Measurements from ENCODE around the gene SYNGR2. TPM values are rescaled to one million over a fixed set of nuclear protein-coding genes. Genes with fewer than 3 reads are reported as not detected.

The SYNGR2 gene
- total and polyA plus RNA-seq, 9 of the 15 experiments (the other 6 are each of a cell fraction or from before 2014, with no cell fraction given) = 1.4 to 173 (median 87.8) TPM

DNA sequence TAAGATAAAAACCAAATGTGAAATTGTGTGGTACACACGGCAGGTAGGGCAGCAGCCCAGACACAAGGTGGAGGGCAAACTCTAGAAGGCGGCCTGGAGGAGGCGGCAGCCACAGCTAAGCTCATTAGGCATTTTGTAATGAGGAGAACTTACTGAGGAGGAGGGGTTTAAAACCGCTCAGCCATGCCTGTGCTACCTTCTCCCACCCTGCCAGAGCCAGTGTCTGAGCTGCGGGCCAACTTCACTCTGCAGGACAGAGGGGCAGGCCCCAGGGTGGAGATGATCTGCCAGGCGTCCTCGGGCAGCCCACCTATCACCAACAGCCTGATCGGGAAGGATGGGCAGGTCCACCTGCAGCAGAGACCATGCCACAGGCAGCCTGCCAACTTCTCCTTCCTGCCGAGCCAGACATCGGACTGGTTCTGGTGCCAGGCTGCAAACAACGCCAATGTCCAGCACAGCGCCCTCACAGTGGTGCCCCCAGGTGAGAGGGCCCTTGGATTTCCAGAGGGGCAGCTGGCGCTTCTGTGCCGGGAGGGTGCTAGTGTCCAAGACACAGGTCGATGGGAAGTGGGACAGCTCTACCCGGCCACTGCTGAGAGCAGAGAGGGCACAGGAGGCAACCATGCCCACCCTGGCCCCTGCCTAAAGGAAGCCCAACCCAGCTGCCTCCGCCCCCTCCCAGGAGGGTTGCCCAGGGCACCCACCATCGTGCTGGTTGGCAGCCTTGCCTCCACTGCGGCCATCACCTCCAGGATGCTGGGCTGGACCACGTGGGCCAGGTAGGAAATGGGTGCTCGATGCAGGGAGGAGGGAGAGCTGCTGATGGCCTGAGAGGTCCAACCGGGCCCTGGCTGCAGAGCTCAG, 4.3 kb upstream of the SYNGR2 start:
- ATAC-seq = no peak
- ChIA-PET CTCF (ENCODE audit: low intra/inter-chr PET ratio) (no interaction called here), POLR2A (interaction anchor here (1.2 kb wide), 1 partner anchor 29 kb away, joined by 3 read pairs; no protein-coding TSS in a partner anchor)
- H3K4me1 ChIP-seq (replicated peaks in 1 of 2; ENCODE audit: control insufficient read depth in 2 of 2, insufficient read depth in 2 of 2, low read length in 2 of 2) = peaks cover 21 to 56% of the 10 kb centered on the region in 2 experiments; a peak in 4 of 5 replicates
- no peak for FAIRE-seq
- H3K27me3 ChIP-seq (ENCODE audit: control insufficient read depth in 2 of 2, insufficient read depth in 2 of 2, low read length in 2 of 2) = no peaks in the 10 kb centered on the region
- TF ChIP-seq HDAC6 (IDR thresholded peaks at IDR 0.05; ENCODE audit: low read depth, low read length) = no peak
- no peak for TF ChIP-seq COPS2 (conservative IDR thresholded peaks at IDR 0.05)
- peak; percentile 92 for TF ChIP-seq ZNF263 (CRISPR knock-in tag; IDR thresholded peaks at IDR 0.05; ENCODE audit: borderline replicate concordance)
- TF ChIP-seq, protein P1, sequence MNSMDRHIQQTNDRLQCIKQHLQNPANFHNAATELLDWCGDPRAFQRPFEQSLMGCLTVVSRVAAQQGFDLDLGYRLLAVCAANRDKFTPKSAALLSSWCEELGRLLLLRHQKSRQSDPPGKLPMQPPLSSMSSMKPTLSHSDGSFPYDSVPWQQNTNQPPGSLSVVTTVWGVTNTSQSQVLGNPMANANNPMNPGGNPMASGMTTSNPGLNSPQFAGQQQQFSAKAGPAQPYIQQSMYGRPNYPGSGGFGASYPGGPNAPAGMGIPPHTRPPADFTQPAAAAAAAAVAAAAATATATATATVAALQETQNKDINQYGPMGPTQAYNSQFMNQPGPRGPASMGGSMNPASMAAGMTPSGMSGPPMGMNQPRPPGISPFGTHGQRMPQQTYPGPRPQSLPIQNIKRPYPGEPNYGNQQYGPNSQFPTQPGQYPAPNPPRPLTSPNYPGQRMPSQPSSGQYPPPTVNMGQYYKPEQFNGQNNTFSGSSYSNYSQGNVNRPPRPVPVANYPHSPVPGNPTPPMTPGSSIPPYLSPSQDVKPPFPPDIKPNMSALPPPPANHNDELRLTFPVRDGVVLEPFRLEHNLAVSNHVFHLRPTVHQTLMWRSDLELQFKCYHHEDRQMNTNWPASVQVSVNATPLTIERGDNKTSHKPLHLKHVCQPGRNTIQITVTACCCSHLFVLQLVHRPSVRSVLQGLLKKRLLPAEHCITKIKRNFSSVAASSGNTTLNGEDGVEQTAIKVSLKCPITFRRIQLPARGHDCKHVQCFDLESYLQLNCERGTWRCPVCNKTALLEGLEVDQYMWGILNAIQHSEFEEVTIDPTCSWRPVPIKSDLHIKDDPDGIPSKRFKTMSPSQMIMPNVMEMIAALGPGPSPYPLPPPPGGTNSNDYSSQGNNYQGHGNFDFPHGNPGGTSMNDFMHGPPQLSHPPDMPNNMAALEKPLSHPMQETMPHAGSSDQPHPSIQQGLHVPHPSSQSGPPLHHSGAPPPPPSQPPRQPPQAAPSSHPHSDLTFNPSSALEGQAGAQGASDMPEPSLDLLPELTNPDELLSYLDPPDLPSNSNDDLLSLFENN (IDR thresholded peaks at IDR 0.05; ENCODE audit: low read depth in 2 of 2, low read length in 2 of 2) = no peak
- no peak for TF ChIP-seq ESRRA (IDR thresholded peaks at IDR 0.05; ENCODE audit: borderline replicate concordance, low read depth)
- 0 out of 2 replicates have a peak, but pooled peaks have one; percentile 35 for TF ChIP-seq POLR2G (IDR thresholded peaks at IDR 0.05; ENCODE audit: low read depth, low read length)
- TF ChIP-seq HIVEP1 (CRISPR knock-in tag; IDR thresholded peaks at IDR 0.05) = no peak
- TF ChIP-seq BDP1 (IDR thresholded peaks at IDR 0.05; ENCODE audit: insufficient read depth, insufficient read length) = no peak
- TF ChIP-seq FIP1L1 (IDR thresholded peaks at IDR 0.05; ENCODE audit: low read depth, low read length, poor library complexity, severe bottlenecking) = no peak
- TF ChIP-seq SAFB (IDR thresholded peaks at IDR 0.05; ENCODE audit: borderline replicate concordance, low read depth, low read length) = no peak
- TF ChIP-seq, protein P2, sequence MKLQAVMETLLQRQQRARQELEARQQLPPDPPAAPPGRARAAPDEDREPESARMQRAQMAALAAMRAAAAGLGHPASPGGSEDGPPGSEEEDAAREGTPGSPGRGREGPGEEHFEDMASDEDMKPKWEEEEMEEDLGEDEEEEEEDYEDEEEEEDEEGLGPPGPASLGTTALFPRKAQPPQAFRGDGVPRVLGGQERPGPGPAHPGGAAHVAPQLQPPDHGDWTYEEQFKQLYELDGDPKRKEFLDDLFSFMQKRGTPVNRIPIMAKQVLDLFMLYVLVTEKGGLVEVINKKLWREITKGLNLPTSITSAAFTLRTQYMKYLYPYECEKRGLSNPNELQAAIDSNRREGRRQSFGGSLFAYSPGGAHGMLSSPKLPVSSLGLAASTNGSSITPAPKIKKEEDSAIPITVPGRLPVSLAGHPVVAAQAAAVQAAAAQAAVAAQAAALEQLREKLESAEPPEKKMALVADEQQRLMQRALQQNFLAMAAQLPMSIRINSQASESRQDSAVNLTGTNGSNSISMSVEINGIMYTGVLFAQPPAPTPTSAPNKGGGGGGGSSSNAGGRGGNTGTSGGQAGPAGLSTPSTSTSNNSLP (IDR thresholded peaks at IDR 0.05; ENCODE audit: borderline replicate concordance, low read depth, low read length) = no peak
- TF ChIP-seq RBFOX2 (IDR thresholded peaks at IDR 0.05; ENCODE audit: low read depth, low read length) = 0 out of 2 replicates have a peak, but pooled peaks have one; percentile 21
- 84% methylated on average over 20 of the region's 22 CpGs for WGBS (ENCODE audit: insufficient coverage, low coverage, missing lambda C conversion rate)
- H3K9me1 ChIP-seq (ENCODE audit: control insufficient read depth, insufficient read depth, low read length) = peaks cover 3% of the 10 kb centered on the region
- no peaks in the 10 kb centered on the region for H4K20me1 ChIP-seq (replicated peaks; ENCODE audit: control insufficient read depth, insufficient read depth, low read length)
- no peaks in the 10 kb centered on the region for H3K9me3 ChIP-seq (replicated peaks; ENCODE audit: control insufficient read depth, insufficient read depth, low read depth, low read length)
- intact Hi-C loops (cut with micrococcal nuclease) = loop anchor here (1.0 kb wide), 1 partner anchor 18 kb away; the partner anchor contains the start of gene C17orf99
- DNase-seq (ENCODE audit: extremely low read depth in 1 of 4, low spot score in 3 of 4) = no peak
- H3K4me2 ChIP-seq (ENCODE audit: insufficient read depth, low read length) = no peak overlapping the region
- H2AFZ ChIP-seq (ENCODE audit: low read depth, low read length) = no peak overlapping the region
- H3K9ac ChIP-seq (ENCODE audit: insufficient read depth in 1 of 2, low read depth in 2 of 2, low read length in 2 of 2) = peak overlapping the region in 1 of 2 experiments; percentile 42; a peak in 1 of 4 replicates
- peaks cover 13% of the 10 kb centered on the region for H3K79me2 ChIP-seq (ENCODE audit: control insufficient read depth, insufficient read depth, low read length)
- in situ Hi-C loops (cut with MboI) = no loop called here
- no peak overlapping the region for H3K27ac ChIP-seq (ENCODE audit: extremely low read depth, low read depth, low read length)
- no peak overlapping the region for H3K4me3 ChIP-seq
- peaks cover 2% of the 10 kb centered on the region; the same call in 1 of the 3 replicates for H3K36me3 ChIP-seq (ENCODE audit: control insufficient read depth, insufficient read depth, low read length)
- no TSS peak for BruUV-seq (replicated peaks)

All from K562 (cell line).